Measurements from ENCODE around the gene PCSK4. TPM values are rescaled to one million over a fixed set of nuclear protein-coding genes. Genes with fewer than 3 reads are reported as not detected.

Gene PCSK4
- total RNA-seq, 4 donors from 2014 or later = 1.3 to 4.9 (median 2.2) TPM

- peaks cover 0 to 23% (median 0%) of the 10 kb centered on the region in 3 donors for H3K36me3 ChIP-seq
- peak overlapping the region in 1 of 4 donors; percentile 28 for H3K27ac ChIP-seq
- H3K9me3 ChIP-seq = no peaks in the 10 kb centered on the region
- peaks cover 2 to 80% of the 10 kb centered on the region in 2 donors for H3K27me3 ChIP-seq
- DNase-seq (ENCODE audit: low spot score in 2 of 2) = no peak
- no peak for TF ChIP-seq CTCF (IDR thresholded peaks at IDR 0.05)
- TF ChIP-seq POLR2A (IDR thresholded peaks at IDR 0.05) = no peak
- no peak for TF ChIP-seq EP300 (IDR thresholded peaks at IDR 0.05)
- peaks cover 0 to 89% (median 51%) of the 10 kb centered on the region in 4 donors for H3K4me1 ChIP-seq
- 16% methylated on average over 21 of the region's 117 CpGs; no CpG with 5 or more reads in 1 of the 2 donors for WGBS, 2 donors
- peak overlapping the region in 2 of 4 donors; percentile 43 to 50 for H3K4me3 ChIP-seq
Measured at GRCh38 chr19:1469255-1470054, 20.7 kb downstream of the PCSK4 start.

GRCh38 chr19:1468821-1469254 is 21.3 kb downstream of the PCSK4 start:
- Histone ChIP-seq H3K4me1 (peaks cover 0 to 83% (median 45%) of the 10 kb centered on the region in 4 donors), H3K4me3 (peak overlapping the region in 1 of 4 donors; percentile 50), H3K9me3 (no peaks in the 10 kb centered on the region), H3K27ac (peak overlapping the region in 1 of 4 donors; percentile 28), H3K36me3 (peaks cover 0 to 19% (median 0%) of the 10 kb centered on the region in 3 donors), H3K27me3 (peaks cover 2 to 75% of the 10 kb centered on the region in 2 donors)
- no peak for DNase-seq (ENCODE audit: low spot score in 2 of 2)
- 13 to 28% methylated on average over 8 to 19 of the region's 47 CpGs for WGBS, 2 donors
- no peak for TF ChIP-seq POLR2A (IDR thresholded peaks at IDR 0.05)
- TF ChIP-seq CTCF (IDR thresholded peaks at IDR 0.05) = no peak
- TF ChIP-seq EP300 (IDR thresholded peaks at IDR 0.05) = no peak

GRCh38 chr19:1468274-1468820 is 21.8 kb downstream of the PCSK4 start:
- 31 to 35% methylated on average over 29 to 30 of the region's 49 CpGs for WGBS, 2 donors
- H3K9me3 ChIP-seq = no peaks in the 10 kb centered on the region
- peak overlapping the region in 1 of 4 donors; percentile 28 for H3K27ac ChIP-seq
- peaks cover 0 to 78% (median 45%) of the 10 kb centered on the region in 4 donors for H3K4me1 ChIP-seq
- TF ChIP-seq EP300 (IDR thresholded peaks at IDR 0.05) (no peak), POLR2A (IDR thresholded peaks at IDR 0.05) (no peak), CTCF (IDR thresholded peaks at IDR 0.05) (no peak)
- H3K4me3 ChIP-seq = peak overlapping the region in 1 of 4 donors; percentile 50
- no peak for DNase-seq (ENCODE audit: low spot score in 2 of 2)
- H3K27me3 ChIP-seq = peaks cover 2 to 70% of the 10 kb centered on the region in 2 donors
- H3K36me3 ChIP-seq = peaks cover 0 to 19% (median 0%) of the 10 kb centered on the region in 3 donors

- peaks cover 0 to 19% (median 0%) of the 10 kb centered on the region in 3 donors for H3K36me3 ChIP-seq
- DNase-seq (ENCODE audit: low spot score in 2 of 2) = no peak
- H3K4me1 ChIP-seq = peaks cover 0 to 71% (median 45%) of the 10 kb centered on the region in 4 donors
- H3K27me3 ChIP-seq = peaks cover 2 to 63% of the 10 kb centered on the region in 2 donors
- WGBS, 2 donors = 31 to 35% methylated on average over 16 to 75 of the region's 92 CpGs
- TF ChIP-seq CTCF (IDR thresholded peaks at IDR 0.05) (no peak), EP300 (IDR thresholded peaks at IDR 0.05) (no peak), POLR2A (IDR thresholded peaks at IDR 0.05) (no peak)
- H3K27ac ChIP-seq = no peak overlapping the region
- H3K9me3 ChIP-seq = no peaks in the 10 kb centered on the region
- peak overlapping the region in 1 of 4 donors; percentile 10 for H3K4me3 ChIP-seq
Measured at GRCh38 chr19:1467490-1468273, 22.5 kb downstream of the PCSK4 start.

Data from tibial nerve (tissue), 4 donors.